Brain microvascular endothelial cell (primary cell): ENCODE measurements around the gene SEC23B.
"Not testable (repeated sequence)": the region's sequence is repeated elsewhere in the genome, so short reads cannot be mapped to it uniquely, and the experiment has no call there.

Experiments
- DNase-seq: peaks from one replicate; pipeline ENCODE4 v3.0.0-alpha.2; 2020
- H3K27ac ChIP-seq: fragments of 250-450 bp; sonication (Bioruptor Pico); 2 replicates; pipeline ENCODE4 v1.5.1; 2020; ENCODE audit warnings: mild to moderate bottlenecking, moderate library complexity
- H3K27me3 ChIP-seq: fragments of 250-450 bp; sonication (Bioruptor Pico); replicated peaks from 2 replicates; pipeline ENCODE4 v1.5.1; 2020; ENCODE audit warnings: mild to moderate bottlenecking
- H3K36me3 ChIP-seq: fragments of 250-450 bp; sonication (Bioruptor Pico); replicated peaks from 2 replicates; pipeline ENCODE4 v1.5.1; 2020; ENCODE audit warnings: mild to moderate bottlenecking
- H3K4me3 ChIP-seq: 2 replicates; pipeline ENCODE4 v1.5.1; 2011; ENCODE audit warnings: low read depth, mild to moderate bottlenecking, control low read depth, low read length, moderate library complexity
- CTCF ChIP-seq: IDR thresholded peaks from 2 replicates; pipeline ENCODE4 v1.5.1; 2011; ENCODE audit warnings: low read depth, mild to moderate bottlenecking, moderate library complexity, low read length, control low read depth, inconsistent platforms; ENCODE audit errors: missing control alignments
- in situ Hi-C: cut with HindIII; loops from 2 replicates; pipeline ENCODE4 v1.10.0; 2017; ENCODE audit warnings: low sequenced_read_pairs, low pct_ligation_motif_present

SEC23B gene

GRCh38 chr20:18514127-18514526 is 6.4 kb downstream of the SEC23B start:
- H3K36me3 ChIP-seq: peaks cover 35% of the 10 kb centered on the region
- DNase-seq: no peak
- no peak overlapping the region for H3K4me3 ChIP-seq
- in situ Hi-C loops: no loop called here
- H3K27ac ChIP-seq: no peak overlapping the region
- no peak for TF ChIP-seq CTCF
- no peaks in the 10 kb centered on the region for H3K27me3 ChIP-seq

- H3K4me3 ChIP-seq: no peak overlapping the region
- in situ Hi-C loops: no loop called here
- no peaks in the 10 kb centered on the region for H3K27me3 ChIP-seq
- TF ChIP-seq CTCF: no peak
- DNase-seq: no peak
- H3K27ac ChIP-seq: no peak overlapping the region
- peaks cover 31% of the 10 kb centered on the region for H3K36me3 ChIP-seq
Observed at GRCh38 chr20:18515973-18516372, 8.2 kb downstream of the SEC23B start.

GRCh38 chr20:18522066-18522465 is 14.3 kb downstream of the SEC23B start:
- in situ Hi-C loops, H3K27me3 ChIP-seq, H3K27ac ChIP-seq, H3K4me3 ChIP-seq: not testable (repeated sequence)
- peaks cover 30% of the 10 kb centered on the region for H3K36me3 ChIP-seq
- DNase-seq: peak; percentile 45

- H3K36me3 ChIP-seq: peaks cover 36% of the 10 kb centered on the region
- H3K27me3 ChIP-seq: no peaks in the 10 kb centered on the region
- TF ChIP-seq CTCF: no peak
- no peak for DNase-seq
- in situ Hi-C loops: no loop called here
- no peak overlapping the region for H3K27ac ChIP-seq
- H3K4me3 ChIP-seq: no peak overlapping the region
Observed at GRCh38 chr20:18523066-18523465, 15.3 kb downstream of the SEC23B start.

- no peak for TF ChIP-seq CTCF
- Histone ChIP-seq H3K27ac (peak overlapping the region; percentile 56), H3K36me3 (peaks cover 52% of the 10 kb centered on the region), H3K4me3 (no peak overlapping the region), H3K27me3 (no peaks in the 10 kb centered on the region)
- in situ Hi-C loops: no loop called here
- peak; percentile 48 for DNase-seq
Observed at GRCh38 chr20:18524646-18525045, 16.9 kb downstream of the SEC23B start.

- in situ Hi-C loops, H3K27me3 ChIP-seq, H3K4me3 ChIP-seq: not testable (repeated sequence)
- peaks cover 65% of the 10 kb centered on the region for H3K36me3 ChIP-seq
- H3K27ac ChIP-seq: peak overlapping the region; percentile 60
- DNase-seq: peak; percentile 31
Observed at GRCh38 chr20:18526761-18527160, 19.0 kb downstream of the SEC23B start.

GRCh38 chr20:18527339-18527738 is 19.6 kb downstream of the SEC23B start:
- no peak for DNase-seq
- peaks cover 71% of the 10 kb centered on the region for H3K36me3 ChIP-seq

More at GRCh38 chr20:18527339-18527738, 19.6 kb downstream of the SEC23B start:
- no peak overlapping the region for H3K4me3 ChIP-seq
- in situ Hi-C loops: no loop called here
- peak overlapping the region; percentile 60 for H3K27ac ChIP-seq
- no peak for TF ChIP-seq CTCF
- H3K27me3 ChIP-seq: no peaks in the 10 kb centered on the region
